Erythroblast (primary cell): ENCODE measurements around the gene SHFL.

ENCODE experiments used
- GATA1 ChIP-seq: IDR thresholded peaks from 2 replicates; pipeline ENCODE4 v1.6.1; 2011; ENCODE audit warnings: low read depth, mild to moderate bottlenecking, control low read depth, low read length, moderate library complexity
- POLR2A ChIP-seq: IDR thresholded peaks from 2 replicates; pipeline ENCODE4 v1.6.1; 2011; ENCODE audit warnings: mild to moderate bottlenecking, low read length

DNA sequence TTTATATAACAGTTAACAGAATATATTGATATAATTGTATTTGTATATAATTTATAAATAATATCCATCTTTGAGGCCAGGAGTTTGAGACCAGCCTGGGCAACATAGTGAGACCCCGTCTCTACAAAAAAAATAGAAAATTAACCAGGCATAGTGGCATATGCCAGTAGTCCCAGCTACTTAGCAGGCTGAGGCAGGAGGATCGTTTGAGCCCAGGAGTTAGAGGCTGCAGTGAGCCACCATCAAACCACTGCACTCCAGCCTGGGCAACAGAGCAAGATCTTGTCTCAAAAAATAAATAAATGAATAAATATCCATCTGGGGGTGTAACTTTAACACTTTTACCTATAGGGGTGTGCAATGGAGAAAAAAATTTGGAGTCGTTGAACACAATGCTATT lies 1.3 kb upstream of the SHFL start:
- TF ChIP-seq POLR2A, result no peak
- TF ChIP-seq GATA1, result no peak
